ENCODE results near the gene DYSF. TPM values are rescaled to one million over a fixed set of nuclear protein-coding genes. Genes with fewer than 3 reads are reported as not detected.

DYSF gene
- total RNA-seq, 2 experiments from 2014 or later: not detected

DNA sequence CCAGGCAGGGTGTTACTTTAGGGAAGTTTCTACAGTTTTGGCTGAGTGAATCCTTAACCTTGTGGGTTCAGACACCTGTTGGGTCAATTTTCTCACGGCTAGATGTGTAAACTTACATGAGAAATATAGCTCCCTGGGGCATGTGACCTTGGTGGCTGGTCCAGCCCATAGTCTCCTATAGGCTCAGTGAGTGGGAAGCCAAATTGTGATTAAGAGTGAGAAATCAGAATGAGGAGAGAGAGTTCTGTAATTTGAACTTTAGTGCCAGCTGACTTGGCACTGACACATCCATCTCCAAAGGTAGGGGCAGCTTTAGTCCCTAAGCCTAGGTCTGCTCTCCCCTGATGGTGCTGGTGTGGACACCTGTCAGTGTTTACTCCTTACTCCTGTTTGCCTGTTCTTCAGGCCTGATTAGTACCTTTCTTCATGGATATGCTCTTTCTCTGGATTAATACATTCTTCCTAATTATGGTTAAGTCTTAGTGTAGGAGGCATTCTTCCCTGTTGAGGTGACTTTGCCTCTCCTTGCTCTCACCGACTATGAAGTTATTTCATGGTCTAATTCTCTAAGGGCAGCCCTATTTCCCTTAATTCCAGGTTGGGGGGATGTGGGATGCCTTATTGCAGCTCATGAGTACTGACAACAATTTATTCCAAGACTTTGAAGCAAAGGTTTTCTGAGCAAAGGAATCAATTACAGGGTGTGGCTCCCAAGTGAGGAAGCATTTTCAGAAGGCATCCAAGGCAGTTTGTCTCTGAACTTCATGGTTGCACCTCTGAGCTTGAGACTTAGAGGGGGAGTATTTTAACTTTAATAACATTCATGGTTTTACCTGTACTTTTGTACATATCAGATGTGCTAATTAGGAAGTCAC lies 177.3 kb downstream of the DYSF start:
- intact Hi-C loops (cut with micrococcal nuclease; ENCODE audit: unreplicated experiment): no loop called here
- H3K9me2 ChIP-seq (ENCODE audit: insufficient read depth, low read length): no peaks in the 10 kb centered on the region
- BruUV-seq (replicated peaks): no TSS peak
- H3K27ac ChIP-seq (ENCODE audit: low read depth, low read length, poor library complexity, severe bottlenecking): no peak overlapping the region
- no peaks in the 10 kb centered on the region for H4K20me1 ChIP-seq (ENCODE audit: insufficient read depth, low read length)
- ChIA-PET CTCF (ENCODE audit: unreplicated experiment) (no interaction called here), POLR2A (interaction anchor here (1.8 kb wide), 1 partner anchor 37 kb away, joined by 4 read pairs; no protein-coding TSS in a partner anchor)
- DNase-seq (ENCODE audit: low spot score): no peak
- H3K4me2 ChIP-seq (ENCODE audit: low read length): no peak overlapping the region
- H3K79me2 ChIP-seq (ENCODE audit: insufficient read depth, low read depth, low read length): no peaks in the 10 kb centered on the region
- H2AFZ ChIP-seq (ENCODE audit: low read length): no peak overlapping the region
- no peaks in the 10 kb centered on the region for H3K9me3 ChIP-seq (ENCODE audit: low read length)
- H3K4me3 ChIP-seq (ENCODE audit: low read depth, low read length, poor library complexity, severe bottlenecking): no peak overlapping the region
- no peak for TF ChIP-seq EZH2phosphoT487 (IDR thresholded peaks at IDR 0.05; ENCODE audit: borderline replicate concordance, low read depth, low read length)
- TF ChIP-seq CTCF (conservative IDR thresholded peaks at IDR 0.05; ENCODE audit: low read length): no peak
- H3K4me1 ChIP-seq (ENCODE audit: insufficient read depth, low read length, poor library complexity, severe bottlenecking): no peaks in the 10 kb centered on the region
- H3K36me3 ChIP-seq (ENCODE audit: insufficient read depth, low read length): no peaks in the 10 kb centered on the region

DNA sequence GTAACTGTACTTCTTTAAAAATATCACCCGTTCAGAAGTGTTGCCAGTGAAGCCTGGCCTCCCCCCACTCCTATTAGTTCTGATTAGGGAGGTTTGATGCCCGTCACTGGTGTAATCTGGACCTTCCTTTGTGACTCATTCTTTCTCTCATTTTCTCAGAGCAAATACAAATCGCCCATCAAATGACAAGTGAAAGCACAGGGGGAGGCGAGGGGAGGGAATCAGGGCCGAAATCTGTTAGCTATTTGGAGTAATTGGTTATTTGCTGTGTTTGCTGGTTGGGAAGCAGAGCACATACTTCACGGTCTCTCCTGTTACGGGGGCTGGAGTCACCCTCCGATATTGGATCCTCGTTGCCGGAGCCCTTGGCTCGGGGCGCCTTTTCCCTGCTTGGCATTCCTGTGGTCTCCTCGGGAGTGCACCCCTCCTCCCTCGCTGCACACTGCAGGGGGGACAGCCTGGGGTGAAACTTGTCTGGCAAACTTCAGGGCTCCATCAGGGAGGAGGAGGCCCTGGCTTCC lies 178.1 kb downstream of the DYSF start:
- intact Hi-C loops (cut with micrococcal nuclease; ENCODE audit: unreplicated experiment): no loop called here
- Histone ChIP-seq H3K79me2 (ENCODE audit: insufficient read depth, low read depth, low read length) (no peaks in the 10 kb centered on the region), H3K4me1 (ENCODE audit: insufficient read depth, low read length, poor library complexity, severe bottlenecking) (no peaks in the 10 kb centered on the region), H3K36me3 (ENCODE audit: insufficient read depth, low read length) (no peaks in the 10 kb centered on the region), H2AFZ (ENCODE audit: low read length) (no peak overlapping the region), H3K27ac (ENCODE audit: low read depth, low read length, poor library complexity, severe bottlenecking) (no peak overlapping the region), H3K4me3 (ENCODE audit: low read depth, low read length, poor library complexity, severe bottlenecking) (no peak overlapping the region), H3K9me2 (ENCODE audit: insufficient read depth, low read length) (no peaks in the 10 kb centered on the region), H4K20me1 (ENCODE audit: insufficient read depth, low read length) (no peaks in the 10 kb centered on the region), H3K4me2 (ENCODE audit: low read length) (no peak overlapping the region), H3K9me3 (ENCODE audit: low read length) (no peaks in the 10 kb centered on the region)
- ChIA-PET POLR2A (interaction anchor here (1.8 kb wide), 1 partner anchor 36 kb away, joined by 4 read pairs; no protein-coding TSS in a partner anchor), CTCF (ENCODE audit: unreplicated experiment) (no interaction called here)
- no peak for TF ChIP-seq EZH2phosphoT487 (IDR thresholded peaks at IDR 0.05; ENCODE audit: borderline replicate concordance, low read depth, low read length)
- no peak for TF ChIP-seq CTCF (conservative IDR thresholded peaks at IDR 0.05; ENCODE audit: low read length)
- no TSS peak for BruUV-seq (replicated peaks)
- no peak for DNase-seq (ENCODE audit: low spot score)

DNA sequence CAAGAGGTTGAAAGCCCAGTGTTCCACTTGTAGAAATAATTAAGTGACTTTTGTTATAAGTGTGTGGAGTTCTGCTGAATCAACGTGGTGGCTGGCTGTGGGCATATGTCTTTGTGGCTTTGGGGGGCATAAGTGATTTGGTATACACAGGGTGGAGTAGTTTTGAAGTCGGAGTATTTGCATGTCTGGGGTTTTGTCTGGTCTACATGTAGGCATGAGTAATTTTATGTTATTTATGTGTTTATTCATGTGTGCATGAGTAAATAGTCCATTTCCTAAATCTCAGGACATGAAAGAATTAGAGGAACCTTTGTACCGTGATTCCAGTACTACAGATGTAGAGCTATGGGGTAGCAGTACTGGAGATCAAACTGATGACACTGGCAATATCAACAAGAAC lies 179.7 kb downstream of the DYSF start:
- intact Hi-C loops (cut with micrococcal nuclease; ENCODE audit: unreplicated experiment): no loop called here
- Histone ChIP-seq H3K36me3 (ENCODE audit: insufficient read depth, low read length) (no peaks in the 10 kb centered on the region), H2AFZ (ENCODE audit: low read length) (no peak overlapping the region), H3K9me2 (ENCODE audit: insufficient read depth, low read length) (no peaks in the 10 kb centered on the region), H3K79me2 (ENCODE audit: insufficient read depth, low read depth, low read length) (no peaks in the 10 kb centered on the region), H3K4me2 (ENCODE audit: low read length) (no peak overlapping the region), H3K9me3 (ENCODE audit: low read length) (no peaks in the 10 kb centered on the region), H3K4me3 (ENCODE audit: low read depth, low read length, poor library complexity, severe bottlenecking) (no peak overlapping the region), H4K20me1 (ENCODE audit: insufficient read depth, low read length) (no peaks in the 10 kb centered on the region), H3K27ac (ENCODE audit: low read depth, low read length, poor library complexity, severe bottlenecking) (no peak overlapping the region), H3K4me1 (ENCODE audit: insufficient read depth, low read length, poor library complexity, severe bottlenecking) (no peaks in the 10 kb centered on the region)
- no TSS peak for BruUV-seq (replicated peaks)
- DNase-seq (ENCODE audit: low spot score): no peak
- ChIA-PET POLR2A (no interaction called here), CTCF (ENCODE audit: unreplicated experiment) (no interaction called here)
- TF ChIP-seq CTCF (conservative IDR thresholded peaks at IDR 0.05; ENCODE audit: low read length) (no peak), EZH2phosphoT487 (IDR thresholded peaks at IDR 0.05; ENCODE audit: borderline replicate concordance, low read depth, low read length) (no peak)
